IPS-18a (cell line): ENCODE measurements around the gene CMIP.

Source experiments
- H3K27ac ChIP-seq: one replicate; pipeline ENCODE4 v1.5.1; 2013; ENCODE audit warnings: low read length
- H3K27me3 ChIP-seq: one replicate; pipeline ENCODE4 v1.6.1; 2013; ENCODE audit warnings: mild to moderate bottlenecking, low read length; ENCODE audit not compliant: control insufficient read depth, insufficient read depth
- H3K36me3 ChIP-seq: one replicate; pipeline ENCODE4 v1.6.1; 2013; ENCODE audit warnings: low read depth, low read length; ENCODE audit not compliant: control insufficient read depth
- H3K4me1 ChIP-seq: one replicate; pipeline ENCODE4 v1.6.1; 2013; ENCODE audit warnings: low read depth, low read length; ENCODE audit not compliant: control insufficient read depth
- H3K4me3 ChIP-seq: one replicate; pipeline ENCODE4 v1.5.1; 2013; ENCODE audit warnings: low read length
- H3K9ac ChIP-seq: one replicate; pipeline ENCODE4 v1.6.1; 2013; ENCODE audit warnings: mild to moderate bottlenecking, low read length, moderate library complexity
- H3K9me3 ChIP-seq: one replicate; pipeline ENCODE4 v1.6.1; 2013; ENCODE audit warnings: low read depth, low read length; ENCODE audit not compliant: control insufficient read depth

Gene CMIP

DNA sequence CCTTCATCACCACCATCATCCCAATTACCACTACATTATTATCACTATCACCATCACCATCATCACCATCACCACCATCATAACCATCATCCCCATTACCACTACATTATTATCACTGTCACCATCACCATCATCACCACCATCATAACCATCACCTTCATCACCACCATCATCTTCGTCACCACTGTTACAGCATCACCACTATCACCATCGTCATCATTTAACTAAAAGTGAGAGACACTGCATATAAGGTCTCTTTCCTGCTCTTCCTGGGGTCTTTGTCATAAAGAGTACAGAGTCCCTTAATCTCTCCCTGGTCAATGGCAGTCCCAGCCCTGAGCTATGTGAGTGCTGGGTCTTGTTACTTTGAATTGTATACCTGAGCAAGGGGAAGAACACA, 133.5 kb downstream of the CMIP start:
- Histone ChIP-seq H3K36me3 (no peaks in the 10 kb centered on the region), H3K4me3 (no peak overlapping the region), H3K4me1 (no peaks in the 10 kb centered on the region), H3K9me3 (no peaks in the 10 kb centered on the region), H3K27me3 (no peaks in the 10 kb centered on the region), H3K9ac (no peak overlapping the region), H3K27ac (no peak overlapping the region)

DNA sequence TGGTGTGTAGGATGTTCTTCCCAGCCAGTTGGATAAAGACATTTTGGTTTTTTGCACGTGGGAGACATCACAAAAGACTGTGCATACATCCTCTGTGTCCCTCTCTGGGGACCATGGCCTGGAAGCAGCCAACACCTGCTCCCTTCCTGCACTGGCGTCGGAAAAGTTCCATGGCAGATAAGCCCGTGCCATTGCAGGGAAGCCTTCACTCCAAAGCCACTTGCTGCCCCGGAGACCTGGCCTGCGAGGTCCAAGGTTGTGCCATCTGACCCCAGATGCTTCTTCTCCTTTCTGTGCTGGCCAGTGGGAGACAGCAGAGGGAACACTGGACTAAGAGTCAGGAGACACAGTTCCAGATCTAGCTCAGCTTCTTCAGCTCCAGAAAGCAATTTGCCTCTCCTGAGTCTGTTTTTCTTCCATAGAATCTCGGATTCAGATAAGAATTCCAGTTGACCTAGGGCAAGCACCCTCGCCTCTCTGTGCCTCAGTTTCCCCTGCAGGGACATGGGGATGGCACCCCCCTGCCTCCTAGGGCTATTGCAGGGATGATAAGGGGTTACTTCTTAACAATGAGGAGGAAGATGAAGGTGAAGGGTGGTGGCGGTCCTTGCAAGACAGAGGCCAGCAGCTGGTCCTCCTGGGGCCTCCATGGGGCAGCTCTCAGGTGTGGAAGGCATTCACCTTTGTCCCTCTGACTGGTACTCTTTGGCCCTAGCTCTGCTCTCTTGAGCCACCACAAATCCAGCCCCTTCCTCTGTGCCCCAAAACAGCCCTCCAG, 134.2 kb downstream of the CMIP start:
- Histone ChIP-seq H3K36me3 (no peaks in the 10 kb centered on the region), H3K27ac (no peak overlapping the region), H3K9ac (no peak overlapping the region), H3K27me3 (no peaks in the 10 kb centered on the region), H3K4me3 (no peak overlapping the region), H3K4me1 (no peaks in the 10 kb centered on the region), H3K9me3 (no peaks in the 10 kb centered on the region)

DNA sequence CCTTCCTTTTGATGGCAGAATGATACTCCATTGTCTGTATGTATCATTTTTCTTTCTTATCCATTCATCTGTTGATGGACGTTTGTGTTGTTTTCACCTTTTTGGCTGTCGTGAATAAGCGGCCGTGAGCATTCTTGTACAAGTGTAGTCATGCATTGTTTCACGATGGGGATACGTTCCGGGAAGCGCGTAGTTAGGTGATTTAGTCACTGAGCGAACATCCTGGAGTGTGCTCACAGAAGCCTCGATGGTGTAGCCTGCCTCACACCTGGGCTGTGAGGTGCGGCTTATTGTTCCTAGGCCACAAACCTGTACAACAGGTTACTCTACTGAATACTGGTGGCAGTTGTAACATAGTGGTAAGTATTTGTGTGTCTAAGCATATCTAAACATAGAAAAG, 136.5 kb downstream of the CMIP start:
- no peak overlapping the region for H3K9ac ChIP-seq
- no peaks in the 10 kb centered on the region for H3K4me1 ChIP-seq
- no peaks in the 10 kb centered on the region for H3K27me3 ChIP-seq
- H3K9me3 ChIP-seq: no peaks in the 10 kb centered on the region
- H3K4me3 ChIP-seq: no peak overlapping the region
- no peaks in the 10 kb centered on the region for H3K36me3 ChIP-seq
- H3K27ac ChIP-seq: no peak overlapping the region

DNA sequence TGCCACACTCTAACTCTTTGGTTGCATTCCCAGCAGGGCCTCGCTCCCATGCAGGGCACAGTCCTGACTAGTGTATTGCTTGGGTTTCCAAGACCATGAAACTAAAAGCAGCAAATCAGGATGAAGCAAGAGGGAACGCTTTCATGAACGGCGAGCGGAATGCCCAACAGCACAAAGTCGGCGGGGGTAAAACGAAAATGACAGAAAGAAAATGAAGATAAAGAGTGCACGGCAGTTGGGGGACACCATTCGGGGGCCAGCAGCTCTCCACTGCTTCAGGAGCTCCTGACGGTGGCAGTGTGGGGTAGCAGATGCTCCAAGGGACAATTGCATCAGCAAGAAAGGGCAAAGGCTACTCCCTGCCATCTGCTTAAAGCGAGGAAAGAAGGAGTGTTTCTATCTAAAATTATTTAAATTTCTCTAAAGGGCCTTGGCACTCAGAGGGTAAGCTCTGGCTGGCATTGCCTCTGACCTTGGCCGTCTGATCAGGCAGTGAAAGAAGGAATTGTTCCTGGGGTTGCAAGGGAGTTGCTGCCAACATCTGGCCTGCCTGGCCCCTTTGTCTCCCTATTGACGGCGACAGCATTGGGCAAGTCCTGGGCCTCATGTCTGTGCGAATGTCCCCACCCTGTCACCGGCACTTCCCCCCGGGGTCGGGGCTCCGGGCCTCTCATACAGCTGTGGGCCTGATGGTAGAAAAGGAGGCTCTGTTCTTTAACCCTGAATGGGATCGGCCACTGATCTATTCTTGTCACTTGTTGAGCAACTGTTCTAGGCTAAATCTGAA, 138.2 kb downstream of the CMIP start:
- no peaks in the 10 kb centered on the region for H3K36me3 ChIP-seq
- H3K4me3 ChIP-seq: no peak overlapping the region
- no peaks in the 10 kb centered on the region for H3K27me3 ChIP-seq
- H3K9ac ChIP-seq: no peak overlapping the region
- no peaks in the 10 kb centered on the region for H3K4me1 ChIP-seq
- H3K27ac ChIP-seq: no peak overlapping the region
- H3K9me3 ChIP-seq: no peaks in the 10 kb centered on the region

DNA sequence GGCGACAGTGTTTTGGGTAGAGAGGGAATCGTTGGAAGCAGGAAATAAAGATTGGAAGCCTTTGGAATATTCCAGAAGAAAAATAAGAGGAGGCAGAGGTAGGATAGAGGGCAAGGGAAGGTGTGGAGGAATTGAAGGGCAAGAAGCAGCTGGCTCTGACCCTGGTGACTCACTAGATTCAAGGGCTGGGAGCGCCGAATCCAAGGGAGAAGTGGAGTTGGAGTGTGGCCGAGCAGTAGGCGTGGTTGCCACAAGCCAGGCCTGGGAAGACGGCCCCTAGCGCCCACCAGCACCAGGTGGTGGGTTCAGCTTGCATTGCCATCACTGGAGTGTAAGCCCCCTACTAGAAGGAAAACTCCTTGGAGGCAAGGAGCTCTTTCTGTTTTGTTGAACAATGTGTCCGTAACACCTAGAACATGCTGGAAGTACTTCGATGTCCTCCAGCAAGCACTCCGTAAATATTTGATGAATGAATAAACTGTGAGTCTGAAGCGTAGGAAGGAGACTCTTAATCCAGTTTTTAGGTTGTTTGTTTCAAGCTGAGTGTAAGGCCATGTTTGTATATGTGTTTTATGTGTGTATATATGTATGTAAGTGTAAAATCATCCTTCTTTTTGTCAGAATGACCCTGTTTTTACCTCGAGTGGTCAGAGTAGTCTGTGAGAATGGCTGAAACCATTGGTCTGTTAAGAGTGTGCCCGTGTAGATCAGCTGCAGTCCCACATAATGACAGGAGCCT, 139.5 kb downstream of the CMIP start:
- no peak overlapping the region for H3K4me3 ChIP-seq
- no peaks in the 10 kb centered on the region for H3K9me3 ChIP-seq
- H3K27me3 ChIP-seq: no peaks in the 10 kb centered on the region
- H3K4me1 ChIP-seq: no peaks in the 10 kb centered on the region
- H3K9ac ChIP-seq: no peak overlapping the region
- no peaks in the 10 kb centered on the region for H3K36me3 ChIP-seq
- H3K27ac ChIP-seq: no peak overlapping the region

DNA sequence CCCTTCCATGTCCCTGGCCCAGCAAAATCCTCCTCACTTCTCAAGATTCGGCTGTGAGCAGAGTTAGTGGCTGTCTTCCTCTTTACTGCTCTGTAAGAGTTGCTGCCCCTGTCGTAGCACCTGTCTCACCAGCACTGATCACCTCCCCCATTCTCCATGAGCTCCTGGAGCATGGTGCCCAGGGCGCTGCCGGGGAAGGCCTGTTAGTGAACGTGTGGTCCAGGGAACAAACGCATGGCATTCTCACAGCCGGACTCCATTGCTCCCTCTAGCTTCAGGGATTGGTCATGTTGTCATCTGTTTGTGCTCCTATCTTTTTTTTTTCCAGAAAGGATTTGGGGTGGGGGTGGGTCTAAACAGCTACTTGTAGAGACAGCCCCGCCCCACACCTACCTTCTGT, 141.2 kb downstream of the CMIP start:
- Histone ChIP-seq H3K9ac (no peak overlapping the region), H3K4me1 (no peaks in the 10 kb centered on the region), H3K27ac (no peak overlapping the region), H3K27me3 (no peaks in the 10 kb centered on the region), H3K36me3 (no peaks in the 10 kb centered on the region), H3K9me3 (no peaks in the 10 kb centered on the region), H3K4me3 (no peak overlapping the region)

DNA sequence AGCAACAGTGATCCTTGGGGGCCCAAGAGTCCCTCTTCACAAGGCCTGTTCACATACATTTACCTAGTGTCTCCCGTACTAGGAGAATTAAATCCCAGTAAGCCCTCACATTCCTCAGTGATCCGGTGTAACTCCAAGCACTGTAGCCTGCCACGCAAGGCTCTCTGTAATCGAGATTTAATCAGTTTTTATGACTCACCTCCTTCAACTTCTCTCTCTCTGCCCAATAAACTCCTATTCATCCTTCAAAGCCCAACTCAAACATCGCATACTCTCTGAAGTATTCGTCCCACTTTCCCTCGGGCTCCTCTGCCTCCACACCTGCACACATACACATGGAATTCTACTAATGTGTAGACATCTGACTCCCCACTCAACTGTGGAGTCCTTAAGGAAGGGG, 141.8 kb downstream of the CMIP start:
- no peaks in the 10 kb centered on the region for H3K27me3 ChIP-seq
- H3K9me3 ChIP-seq: no peaks in the 10 kb centered on the region
- no peak overlapping the region for H3K27ac ChIP-seq
- H3K4me3 ChIP-seq: no peak overlapping the region
- H3K9ac ChIP-seq: no peak overlapping the region
- H3K36me3 ChIP-seq: no peaks in the 10 kb centered on the region
- no peaks in the 10 kb centered on the region for H3K4me1 ChIP-seq

DNA sequence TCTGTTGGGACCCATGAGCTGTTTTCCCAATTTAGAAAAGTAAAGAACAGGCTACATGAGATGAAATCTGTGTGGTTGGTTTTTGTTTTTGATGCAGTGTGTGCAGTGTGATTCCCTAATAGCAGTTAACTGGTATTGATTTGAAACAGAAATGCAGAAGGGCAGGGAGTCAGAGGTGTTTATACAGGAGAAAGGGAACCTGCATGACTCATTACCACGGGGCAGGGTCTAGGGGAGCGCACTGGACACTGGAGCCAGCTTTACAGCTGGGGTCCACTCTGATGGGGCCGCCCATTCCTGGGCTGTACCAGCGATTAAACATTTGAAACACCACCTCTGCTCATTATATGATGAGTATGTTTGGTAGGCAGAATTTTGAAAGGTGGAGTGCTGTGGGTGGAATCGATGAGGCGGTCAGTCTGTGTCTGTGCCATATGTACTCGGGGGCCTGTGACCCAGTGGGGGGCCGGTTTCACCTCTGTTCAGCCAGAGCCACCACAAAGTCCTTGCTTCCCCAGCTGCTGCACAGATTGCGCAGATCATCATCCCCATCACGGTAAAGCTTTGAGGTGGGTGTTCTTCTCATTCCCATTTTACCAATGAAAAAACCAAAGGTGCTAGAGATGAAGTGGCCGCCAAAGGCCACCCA, 142.5 kb downstream of the CMIP start:
- H3K27ac ChIP-seq: no peak overlapping the region
- no peak overlapping the region for H3K4me3 ChIP-seq

DNA sequence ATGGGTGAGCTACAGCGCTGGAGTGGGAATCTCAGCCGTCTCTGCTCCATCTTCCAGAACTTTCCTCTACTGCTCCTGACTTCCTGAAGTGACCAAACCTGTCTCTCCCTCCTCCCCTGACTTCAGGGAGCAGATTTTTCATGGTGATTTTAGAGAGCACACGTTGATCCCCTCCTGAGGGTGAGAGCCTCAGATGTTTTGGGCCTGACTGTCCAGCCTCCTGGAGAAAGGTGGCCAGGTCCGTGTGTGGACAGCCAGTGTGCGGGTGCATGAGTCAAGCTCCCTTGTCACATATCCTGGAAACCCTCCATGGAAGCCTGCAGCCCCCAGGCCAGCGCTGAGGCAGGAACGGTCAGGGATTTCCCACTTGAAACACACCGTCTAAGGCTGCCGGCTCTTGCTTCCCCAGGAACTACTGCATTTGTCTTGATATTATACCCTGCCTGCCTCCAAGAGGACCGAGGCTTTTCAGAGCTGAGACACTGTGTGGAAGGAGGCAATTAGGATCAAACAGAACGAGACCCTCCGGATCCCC, 143.1 kb downstream of the CMIP start:
- Histone ChIP-seq H3K36me3 (no peaks in the 10 kb centered on the region), H3K27me3 (no peaks in the 10 kb centered on the region), H3K9me3 (no peaks in the 10 kb centered on the region), H3K4me3 (no peak overlapping the region), H3K27ac (no peak overlapping the region), H3K4me1 (no peaks in the 10 kb centered on the region), H3K9ac (no peak overlapping the region)

More for the DNA sequence above, 142.5 kb downstream of the CMIP start:
- Histone ChIP-seq H3K36me3 (no peaks in the 10 kb centered on the region), H3K27me3 (no peaks in the 10 kb centered on the region), H3K9me3 (no peaks in the 10 kb centered on the region), H3K4me1 (no peaks in the 10 kb centered on the region), H3K9ac (no peak overlapping the region)

DNA sequence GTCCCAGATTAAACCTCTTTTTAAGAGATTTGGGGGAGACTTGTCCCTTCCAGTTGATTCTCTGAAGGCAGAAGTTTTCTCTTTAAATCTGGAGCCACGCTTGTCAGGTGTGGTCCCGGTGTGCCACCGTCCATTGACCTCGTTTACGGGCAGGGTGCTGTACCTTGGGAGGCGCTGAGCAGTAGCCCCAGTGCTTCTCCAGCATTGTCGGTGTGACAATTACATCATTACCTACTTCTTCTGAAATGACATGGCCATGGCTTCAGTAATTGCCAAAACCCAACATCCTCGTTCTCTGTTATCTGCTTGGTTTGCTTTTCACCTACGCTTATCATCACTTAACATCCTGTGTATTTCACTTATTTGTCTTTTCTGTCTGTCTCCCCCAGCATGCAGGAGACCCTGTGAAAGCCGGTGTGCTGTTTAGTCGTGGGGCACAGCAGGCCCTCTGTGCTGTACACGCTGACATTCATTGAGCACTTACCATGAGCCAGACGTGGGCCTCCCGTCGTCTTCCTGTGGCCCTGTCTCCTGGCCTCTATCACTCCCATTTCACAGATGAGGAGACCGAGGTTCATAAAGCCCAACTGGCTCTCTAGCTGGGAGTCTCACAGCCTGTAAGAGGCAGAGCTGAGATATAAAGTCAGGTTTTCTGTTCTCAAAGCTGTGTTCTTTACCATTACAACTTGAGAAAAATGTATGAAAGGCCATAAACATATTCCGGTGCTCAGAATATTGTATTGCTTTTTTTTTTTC, 143.9 kb downstream of the CMIP start:
- no peaks in the 10 kb centered on the region for H3K36me3 ChIP-seq
- no peaks in the 10 kb centered on the region for H3K4me1 ChIP-seq
- no peak overlapping the region for H3K4me3 ChIP-seq
- H3K9ac ChIP-seq: no peak overlapping the region
- H3K27ac ChIP-seq: no peak overlapping the region
- H3K27me3 ChIP-seq: no peaks in the 10 kb centered on the region
- no peaks in the 10 kb centered on the region for H3K9me3 ChIP-seq
